SK-N-SH (cell line): ENCODE measurements around the gene BICC1. TPM values are rescaled to one million over a fixed set of nuclear protein-coding genes. Genes with fewer than 3 reads are reported as not detected.

Source experiments
- CTCF ChIA-PET: fragments of 300-600, 350-600 bp; formaldehyde crosslinking; extraction: SDS; loops from one replicate; lab custom pipeline; 2021; lab: Yijun Ruan, JAX
- POLR2A ChIA-PET: fragments of 350-600 bp; sonication (Branson Sonifier 250); formaldehyde crosslinking; extraction: SDS; loops from one replicate; lab custom pipeline; 2020; ENCODE audit warnings: antibody characterized with exemption, inconsistent platforms; lab: Yijun Ruan, JAX
- DNase-seq: peaks from one replicate; pipeline ENCODE4 v3.0.0; 2012
- H2AFZ ChIP-seq: fragments of 200-600 bp; sonication (generic); 2 replicates; pipeline ENCODE4 v1.8.1; 2016; ENCODE audit warnings: antibody characterized with exemption, mild to moderate bottlenecking, low read depth
- H3F3A ChIP-seq: fragments of 200-600 bp; sonication (generic); replicated peaks from 2 replicates; pipeline ENCODE3; 2016; ENCODE audit warnings: antibody characterized with exemption, mild to moderate bottlenecking; ENCODE audit not compliant: insufficient read depth
- H3K27ac ChIP-seq, 2 experiments: fragments of 200-500 bp in 1 of 2; fragments of 200-600 bp in 1 of 2; sonication (Bioruptor generic) in 1 of 2; sonication (generic), shearing (Covaris generic) in 1 of 2; 2 replicates each; pipeline versions ENCODE4 v1.5.1 to v1.6.1; 2014 to 2016; ENCODE audit warnings: low read depth in 2 of 2, inconsistent platforms in 1 of 2, low read length in 1 of 2, mild to moderate bottlenecking in 1 of 2, mixed read lengths in 1 of 2
- H3K27me3 ChIP-seq: fragments of 200-600 bp; sonication (generic), shearing (Covaris generic); 2 replicates; pipeline ENCODE4 v1.6.1; 2016; ENCODE audit warnings: mixed run types; ENCODE audit not compliant: insufficient read depth
- H3K36me3 ChIP-seq, 2 experiments: fragments of 200-500 bp in 1 of 2; fragments of 200-600 bp in 1 of 2; sonication (Bioruptor generic) in 1 of 2; sonication (generic) in 1 of 2; replicated peaks in 1 of 2; 2 replicates each; pipeline versions ENCODE3 to v1.5.1; 2014 to 2016; ENCODE audit warnings: low read length in 1 of 2, mild to moderate bottlenecking in 1 of 2; ENCODE audit not compliant: insufficient read depth in 2 of 2, control insufficient read depth in 1 of 2
- H3K4me1 ChIP-seq, 2 experiments: fragments of 200-500 bp in 1 of 2; fragments of 200-600 bp in 1 of 2; sonication (Bioruptor generic) in 1 of 2; sonication (generic), shearing (Covaris generic) in 1 of 2; 2 replicates each; pipeline versions ENCODE4 v1.5.1 to v1.6.1; 2014 to 2016; ENCODE audit warnings: low read depth in 1 of 2, low read length in 1 of 2, mixed run types in 1 of 2; ENCODE audit not compliant: insufficient read depth in 2 of 2, control insufficient read depth in 1 of 2
- H3K4me2 ChIP-seq: fragments of 200-600 bp; sonication (generic), shearing (Covaris generic); 2 replicates; pipeline ENCODE4 v1.6.1; 2017; ENCODE audit warnings: mixed run types
- H3K4me3 ChIP-seq, 2 experiments: fragments of 200-500 bp in 1 of 2; fragments of 200-600 bp in 1 of 2; sonication (Bioruptor generic) in 1 of 2; sonication (generic), shearing (Covaris generic) in 1 of 2; 2 replicates each; pipeline versions ENCODE4 v1.5.1 to v1.8.1; 2014 to 2016; ENCODE audit warnings: low read depth in 2 of 2, inconsistent platforms in 1 of 2, low read length in 1 of 2, mild to moderate bottlenecking in 1 of 2, mixed read lengths in 1 of 2, moderate library complexity in 1 of 2
- H3K79me2 ChIP-seq: fragments of 200-600 bp; sonication (generic); 2 replicates; pipeline ENCODE4 v1.8.1; 2017; ENCODE audit warnings: mild to moderate bottlenecking; ENCODE audit not compliant: insufficient read depth
- H3K9ac ChIP-seq: fragments of 200-600 bp; sonication (generic); 2 replicates; pipeline ENCODE4 v1.6.1; 2017; ENCODE audit warnings: mixed run types
- H3K9me2 ChIP-seq: fragments of 200-600 bp; sonication (generic); 2 replicates; pipeline ENCODE4 v1.6.1; 2017; ENCODE audit warnings: mixed run types
- H3K9me3 ChIP-seq: fragments of 200-600 bp; sonication (generic); 2 replicates; pipeline ENCODE4 v1.6.1; 2017; ENCODE audit warnings: mixed run types, mild to moderate bottlenecking, moderate library complexity
- H4K20me1 ChIP-seq: fragments of 200-600 bp; sonication (generic); 2 replicates; pipeline ENCODE4 v1.6.1; 2017; ENCODE audit warnings: mild to moderate bottlenecking, mixed run types; ENCODE audit not compliant: insufficient read depth
- ELF1 ChIP-seq: IDR thresholded peaks from 2 replicates; pipeline ENCODE4 v1.4.0; 2012
- EP300 ChIP-seq, 2 experiments: IDR thresholded peaks; 2 replicates each; pipeline versions ENCODE4 v1.4.0 to v1.6.1; 2012; ENCODE audit warnings: borderline replicate concordance in 1 of 2, low read depth in 1 of 2, low read length in 1 of 2
- EZH2phosphoT487 ChIP-seq: fragments of 200-600 bp; sonication (generic); IDR thresholded peaks from 2 replicates; pipeline ENCODE4 v1.6.1; 2017; ENCODE audit warnings: low read depth, mixed run types, mild to moderate bottlenecking, antibody characterized with exemption, moderate library complexity, borderline replicate concordance
- JUND ChIP-seq: IDR thresholded peaks from 2 replicates; pipeline ENCODE4 v1.4.0; 2012
- MEF2A ChIP-seq: IDR thresholded peaks from 2 replicates; pipeline ENCODE4 v1.4.0; 2012; ENCODE audit warnings: low read depth, borderline replicate concordance
- NRF1 ChIP-seq: IDR thresholded peaks from 2 replicates; pipeline ENCODE4 v1.6.1; 2012; ENCODE audit warnings: low read depth, mild to moderate bottlenecking, low read length
- POLR2AphosphoS5 ChIP-seq: IDR thresholded peaks from 2 replicates; pipeline ENCODE4 v1.6.1; 2012; ENCODE audit warnings: low read depth, low read length
- RAD21 ChIP-seq: IDR thresholded peaks from 2 replicates; pipeline ENCODE4 v1.6.1; 2012; ENCODE audit warnings: mild to moderate bottlenecking, low read length
- RCOR1 ChIP-seq: fragments of 150-350 bp; IDR thresholded peaks from 2 replicates; pipeline ENCODE4 v1.6.1; 2017; ENCODE audit warnings: antibody characterized with exemption, low read length
- RFX5 ChIP-seq: IDR thresholded peaks from 2 replicates; pipeline ENCODE4 v1.6.1; 2012; ENCODE audit warnings: mild to moderate bottlenecking, improper control_type of control experiment, low read length
- RXRA ChIP-seq: IDR thresholded peaks from 2 replicates; pipeline ENCODE4 v1.4.0; 2012; ENCODE audit warnings: low read depth, mild to moderate bottlenecking, borderline replicate concordance
- SIN3A ChIP-seq: IDR thresholded peaks from 2 replicates; pipeline ENCODE4 v1.6.1; 2012; ENCODE audit warnings: low read depth, mild to moderate bottlenecking, low read length, moderate library complexity, borderline replicate concordance
- TCF12 ChIP-seq: IDR thresholded peaks from 2 replicates; pipeline ENCODE4 v1.4.0; 2012
- YY1 ChIP-seq: IDR thresholded peaks from 2 replicates; pipeline ENCODE4 v1.4.0; 2012; ENCODE audit warnings: low read depth, mild to moderate bottlenecking
- WGBS: methylation state at CpG from one replicate; pipeline ENCODE4 v1.1.6; 2017; ENCODE audit warnings: low lambda C conversion rate; 5-methylcytosine and 5-hydroxymethylcytosine counted together
- polyA plus RNA-seq, 3 experiments: library from polyadenylated mRNA; depleted of rRNA; stranded (reverse); fragments of >200 nt; gene quantifications; 2 replicates each; pipeline ENCODE4 v1.2.3, GENCODE V29; 2012
- TF ChIP-seq, protein P1 (sequence below): fragments of 200-600 bp; sonication (generic); IDR thresholded peaks from 2 replicates; pipeline ENCODE4 v1.6.1; 2017; ENCODE audit warnings: antibody characterized with exemption, mild to moderate bottlenecking, moderate library complexity
- TF ChIP-seq, protein P2 (sequence below): fragments of 150-350 bp; IDR thresholded peaks from 2 replicates; pipeline ENCODE4 v1.6.1; 2017; ENCODE audit warnings: antibody characterized with exemption, low read length, low read depth, borderline replicate concordance

The BICC1 gene
- polyA plus RNA-seq, 1 of the 3 experiments (the other 2 are of a cell fraction): 1.5 TPM

DNA sequence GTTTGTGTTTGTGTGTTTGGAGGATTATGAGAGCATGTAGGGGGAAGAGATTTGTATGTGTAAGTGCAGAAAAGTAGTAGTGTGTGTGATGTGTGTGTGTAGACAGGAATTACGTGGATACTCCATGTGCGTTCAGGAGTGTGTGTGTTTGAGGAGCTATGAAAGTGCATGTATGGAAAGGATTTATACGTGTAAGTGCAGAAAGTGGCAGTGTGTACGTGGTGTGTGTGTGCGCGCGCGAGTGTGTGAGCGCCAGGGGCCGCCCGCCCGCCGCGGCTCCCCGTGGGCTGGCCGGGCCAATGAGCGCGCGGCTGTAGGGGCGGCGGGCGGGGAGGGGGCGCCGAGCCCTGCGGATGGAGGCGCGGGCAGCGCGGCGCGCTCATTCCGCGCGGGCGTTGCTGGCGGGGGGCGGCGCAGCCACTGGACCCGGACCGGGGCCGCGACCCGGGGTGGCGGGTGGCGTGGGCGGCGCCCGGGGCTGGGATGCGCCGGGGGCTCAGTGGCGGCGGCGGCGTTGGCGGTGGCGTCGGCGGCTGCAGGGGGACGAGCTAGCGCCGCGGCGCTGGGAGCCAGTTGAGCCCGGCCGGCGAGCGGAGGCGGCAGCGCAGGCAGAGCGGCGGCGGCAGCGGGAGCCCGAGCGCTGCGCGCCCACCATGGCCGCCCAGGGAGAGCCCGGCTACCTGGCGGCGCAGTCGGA lies at the start of gene BICC1 (continued):
- TF ChIP-seq POLR2AphosphoS5 (no peak), RCOR1 (no peak), RFX5 (no peak), EZH2phosphoT487 (no peak), SIN3A (no peak)
- TF ChIP-seq, all 33 proteins: peak for 5

DNA sequence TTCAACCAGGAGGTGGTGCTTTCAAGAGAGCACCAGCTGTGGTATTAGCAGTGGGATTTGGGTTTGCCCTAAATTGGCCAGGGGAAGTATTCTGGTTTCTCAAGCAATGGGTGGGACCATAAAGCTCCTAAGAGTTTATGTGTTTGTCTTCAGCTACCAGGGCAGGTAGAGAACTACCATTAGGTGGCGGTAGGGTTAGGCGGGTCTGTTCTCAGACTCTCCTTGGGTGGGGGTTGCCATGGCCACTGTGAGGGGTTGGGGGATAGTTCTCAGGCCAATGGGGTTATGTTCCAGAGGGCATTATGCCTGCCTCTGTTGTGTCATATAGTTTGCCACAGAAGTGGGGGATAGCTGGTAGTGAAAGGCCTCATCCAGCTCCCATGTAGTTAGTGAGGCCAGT lies 47.7 kb upstream of the BICC1 start:
- no peaks in the 10 kb centered on the region for H4K20me1 ChIP-seq
- TF ChIP-seq SIN3A: no peak
- TF ChIP-seq NRF1: no peak
- TF ChIP-seq, protein P1, sequence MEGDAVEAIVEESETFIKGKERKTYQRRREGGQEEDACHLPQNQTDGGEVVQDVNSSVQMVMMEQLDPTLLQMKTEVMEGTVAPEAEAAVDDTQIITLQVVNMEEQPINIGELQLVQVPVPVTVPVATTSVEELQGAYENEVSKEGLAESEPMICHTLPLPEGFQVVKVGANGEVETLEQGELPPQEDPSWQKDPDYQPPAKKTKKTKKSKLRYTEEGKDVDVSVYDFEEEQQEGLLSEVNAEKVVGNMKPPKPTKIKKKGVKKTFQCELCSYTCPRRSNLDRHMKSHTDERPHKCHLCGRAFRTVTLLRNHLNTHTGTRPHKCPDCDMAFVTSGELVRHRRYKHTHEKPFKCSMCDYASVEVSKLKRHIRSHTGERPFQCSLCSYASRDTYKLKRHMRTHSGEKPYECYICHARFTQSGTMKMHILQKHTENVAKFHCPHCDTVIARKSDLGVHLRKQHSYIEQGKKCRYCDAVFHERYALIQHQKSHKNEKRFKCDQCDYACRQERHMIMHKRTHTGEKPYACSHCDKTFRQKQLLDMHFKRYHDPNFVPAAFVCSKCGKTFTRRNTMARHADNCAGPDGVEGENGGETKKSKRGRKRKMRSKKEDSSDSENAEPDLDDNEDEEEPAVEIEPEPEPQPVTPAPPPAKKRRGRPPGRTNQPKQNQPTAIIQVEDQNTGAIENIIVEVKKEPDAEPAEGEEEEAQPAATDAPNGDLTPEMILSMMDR: no peak
- TF ChIP-seq RXRA: no peak
- TF ChIP-seq ELF1: no peak
- TF ChIP-seq, protein P2, sequence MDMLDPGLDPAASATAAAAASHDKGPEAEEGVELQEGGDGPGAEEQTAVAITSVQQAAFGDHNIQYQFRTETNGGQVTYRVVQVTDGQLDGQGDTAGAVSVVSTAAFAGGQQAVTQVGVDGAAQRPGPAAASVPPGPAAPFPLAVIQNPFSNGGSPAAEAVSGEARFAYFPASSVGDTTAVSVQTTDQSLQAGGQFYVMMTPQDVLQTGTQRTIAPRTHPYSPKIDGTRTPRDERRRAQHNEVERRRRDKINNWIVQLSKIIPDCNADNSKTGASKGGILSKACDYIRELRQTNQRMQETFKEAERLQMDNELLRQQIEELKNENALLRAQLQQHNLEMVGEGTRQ: no peak
- no peak for TF ChIP-seq MEF2A
- no peak for TF ChIP-seq TCF12
- TF ChIP-seq EP300 (IDR thresholded peaks at IDR 0.05; ENCODE audit: borderline replicate concordance in 1 of 2, low read depth in 1 of 2, low read length in 1 of 2): no peak
- no peak for TF ChIP-seq RAD21
- TF ChIP-seq YY1: no peak
- TF ChIP-seq JUND: no peak
- no peak overlapping the region for H3K27ac ChIP-seq
- H2AFZ ChIP-seq: no peak overlapping the region
- no peaks in the 10 kb centered on the region for H3K9me2 ChIP-seq
- no peak for DNase-seq
- H3K9ac ChIP-seq: no peak overlapping the region
- no peaks in the 10 kb centered on the region for H3K4me1 ChIP-seq
- no peaks in the 10 kb centered on the region for H3K27me3 ChIP-seq
- H3K9me3 ChIP-seq: no peaks in the 10 kb centered on the region
- H3K79me2 ChIP-seq: no peaks in the 10 kb centered on the region
- POLR2A ChIA-PET: no interaction called here
- no CpG with 5 or more reads among the region's 2 CpGs for WGBS
- no peaks in the 10 kb centered on the region for H3F3A ChIP-seq
- H3K4me2 ChIP-seq: no peak overlapping the region
- no peaks in the 10 kb centered on the region for H3K36me3 ChIP-seq
- H3K4me3 ChIP-seq: no peak overlapping the region
- CTCF ChIA-PET: interaction anchor here (1.0 kb wide), 1 partner anchor 36 kb away, joined by 3 read pairs; no protein-coding TSS in a partner anchor
